Mononuclear cell (primary cell): ENCODE results near the gene SEPHS1. TPM values are rescaled to one million over a fixed set of nuclear protein-coding genes. Genes with fewer than 3 reads are reported as not detected.
"Not testable (repeated sequence)": the region's sequence is repeated elsewhere in the genome, so short reads cannot be mapped to it uniquely, and the experiment has no call there.

ENCODE experiments used
- H3K27me3 ChIP-seq: 2 replicates; pipeline ENCODE4 v1.6.0; 2011; ENCODE audit warnings: low read length, control low read depth; ENCODE audit not compliant: insufficient read depth
- H3K4me1 ChIP-seq: 2 replicates; pipeline ENCODE4 v1.5.1; 2011; ENCODE audit warnings: mild to moderate bottlenecking, low read length, control low read depth; ENCODE audit not compliant: insufficient read depth
- H3K4me3 ChIP-seq: 2 replicates; pipeline ENCODE4 v1.5.1; 2011; ENCODE audit warnings: mild to moderate bottlenecking, low read length, moderate library complexity
- H3K9me3 ChIP-seq: 2 replicates; pipeline ENCODE4 v1.5.1; 2011; ENCODE audit warnings: low read depth, mild to moderate bottlenecking, control low read depth, low read length
- total RNA-seq: library from RNA; depleted of rRNA; stranded (reverse); fragments of >200 nt; gene quantifications from one replicate; pipeline ENCODE4 v1.2.3, GENCODE V29; 2012

Gene SEPHS1
- total RNA-seq, 1 donor = 14.6 TPM

- H3K4me1 ChIP-seq = peaks cover 19% of the 10 kb centered on the region
- no peaks in the 10 kb centered on the region for H3K9me3 ChIP-seq
- no peak overlapping the region for H3K4me3 ChIP-seq
- H3K27me3 ChIP-seq = no peaks in the 10 kb centered on the region
These were observed 51.6 kb downstream of the SEPHS1 start for GRCh38 chr10:13296476-13296875.

- Histone ChIP-seq H3K9me3 (no peaks in the 10 kb centered on the region), H3K4me3 (no peak overlapping the region), H3K27me3 (no peaks in the 10 kb centered on the region)
These were observed 53.3 kb downstream of the SEPHS1 start for GRCh38 chr10:13294784-13295183.

GRCh38 chr10:13291821-13292773, 56.0 kb downstream of the SEPHS1 start:
- Histone ChIP-seq H3K9me3 (no peaks in the 10 kb centered on the region), H3K4me3 (no peak overlapping the region)

More at GRCh38 chr10:13294784-13295183, 53.3 kb downstream of the SEPHS1 start:
- peaks cover 8% of the 10 kb centered on the region for H3K4me1 ChIP-seq

GRCh38 chr10:13291061-13291460, 57.0 kb downstream of the SEPHS1 start:
- Histone ChIP-seq H3K4me1 (no peaks in the 10 kb centered on the region), H3K4me3 (no peak overlapping the region), H3K27me3 (no peaks in the 10 kb centered on the region), H3K9me3 (no peaks in the 10 kb centered on the region)

More at GRCh38 chr10:13291821-13292773, 56.0 kb downstream of the SEPHS1 start:
- H3K4me1 ChIP-seq = no peaks in the 10 kb centered on the region
- H3K27me3 ChIP-seq = no peaks in the 10 kb centered on the region

DNA sequence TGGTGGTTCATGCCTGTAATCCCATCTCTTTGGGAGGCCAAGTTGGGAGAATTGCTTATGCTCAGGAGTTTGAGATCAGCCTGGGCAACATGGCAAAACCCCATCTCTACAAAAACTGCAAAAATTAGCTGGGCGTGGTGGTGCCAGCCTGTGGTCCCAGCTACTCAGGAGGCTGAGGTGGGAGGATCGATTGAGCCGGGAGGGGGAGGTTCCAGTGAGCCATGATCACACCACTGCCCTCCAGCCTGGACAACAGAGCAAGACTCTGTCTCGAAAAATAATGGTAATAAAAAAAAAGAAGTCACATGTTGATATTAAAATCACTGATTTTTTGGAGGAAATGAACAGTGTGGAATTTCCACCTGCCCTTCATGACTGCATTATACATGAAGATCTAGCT, 64.0 kb downstream of the SEPHS1 start:
- Histone ChIP-seq H3K4me3 (no peak overlapping the region), H3K9me3 (no peaks in the 10 kb centered on the region), H3K27me3 (no peaks in the 10 kb centered on the region), H3K4me1 (no peaks in the 10 kb centered on the region)

GRCh38 chr10:13282348-13282747, 65.7 kb downstream of the SEPHS1 start:
- not testable (repeated sequence) for H3K4me3 ChIP-seq, H3K4me1 ChIP-seq, H3K9me3 ChIP-seq, H3K27me3 ChIP-seq

- H3K4me3 ChIP-seq = no peak overlapping the region
- H3K9me3 ChIP-seq = no peaks in the 10 kb centered on the region
- no peaks in the 10 kb centered on the region for H3K27me3 ChIP-seq
- no peaks in the 10 kb centered on the region for H3K4me1 ChIP-seq
These were observed 71.2 kb downstream of the SEPHS1 start for GRCh38 chr10:13276749-13277365.

DNA sequence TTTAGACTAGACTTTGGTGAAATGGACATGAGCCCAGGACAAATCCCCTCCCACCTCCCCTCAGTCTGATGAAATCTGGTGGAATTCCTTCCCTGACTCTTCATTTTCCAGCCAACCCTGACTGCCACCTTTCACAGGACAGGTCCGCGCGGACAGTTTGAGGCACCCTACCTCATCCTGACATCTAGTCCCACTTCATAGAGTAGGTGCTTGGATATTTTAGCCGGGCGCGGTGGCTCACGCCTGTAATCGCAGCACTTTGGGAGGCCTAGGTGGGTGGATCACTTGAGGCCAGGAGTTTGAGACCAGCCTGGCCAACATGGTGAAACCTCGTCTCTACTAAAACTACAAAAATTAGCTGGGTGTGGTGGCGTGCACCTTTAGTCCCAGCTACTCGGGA, 71.9 kb downstream of the SEPHS1 start:
- not testable (repeated sequence) for H3K4me1 ChIP-seq, H3K9me3 ChIP-seq, H3K4me3 ChIP-seq, H3K27me3 ChIP-seq

DNA sequence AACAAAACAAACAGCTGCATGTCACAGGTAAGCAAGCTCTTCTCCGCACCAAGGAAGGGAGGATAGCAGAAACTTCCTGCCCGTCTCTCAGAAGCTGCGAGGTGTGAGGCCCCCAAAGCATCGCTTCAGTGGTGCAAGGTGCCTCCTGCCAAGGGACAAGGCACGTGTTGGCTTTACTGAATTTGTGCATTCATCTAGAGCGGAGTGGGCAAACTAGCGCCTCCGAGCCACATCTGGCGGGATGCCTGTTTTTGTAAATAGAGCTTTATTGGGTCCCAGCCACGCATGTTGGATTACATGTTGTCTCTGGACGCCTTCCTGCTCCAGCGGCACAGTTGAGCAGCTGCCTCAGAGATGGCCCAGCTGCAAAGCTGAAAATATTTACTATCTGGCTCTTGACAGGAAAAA, 75.9 kb downstream of the SEPHS1 start:
- Histone ChIP-seq H3K4me1 (no peaks in the 10 kb centered on the region), H3K4me3 (no peak overlapping the region), H3K9me3 (no peaks in the 10 kb centered on the region), H3K27me3 (no peaks in the 10 kb centered on the region)

GRCh38 chr10:13271552-13272163, 76.4 kb downstream of the SEPHS1 start:
- no peaks in the 10 kb centered on the region for H3K27me3 ChIP-seq

DNA sequence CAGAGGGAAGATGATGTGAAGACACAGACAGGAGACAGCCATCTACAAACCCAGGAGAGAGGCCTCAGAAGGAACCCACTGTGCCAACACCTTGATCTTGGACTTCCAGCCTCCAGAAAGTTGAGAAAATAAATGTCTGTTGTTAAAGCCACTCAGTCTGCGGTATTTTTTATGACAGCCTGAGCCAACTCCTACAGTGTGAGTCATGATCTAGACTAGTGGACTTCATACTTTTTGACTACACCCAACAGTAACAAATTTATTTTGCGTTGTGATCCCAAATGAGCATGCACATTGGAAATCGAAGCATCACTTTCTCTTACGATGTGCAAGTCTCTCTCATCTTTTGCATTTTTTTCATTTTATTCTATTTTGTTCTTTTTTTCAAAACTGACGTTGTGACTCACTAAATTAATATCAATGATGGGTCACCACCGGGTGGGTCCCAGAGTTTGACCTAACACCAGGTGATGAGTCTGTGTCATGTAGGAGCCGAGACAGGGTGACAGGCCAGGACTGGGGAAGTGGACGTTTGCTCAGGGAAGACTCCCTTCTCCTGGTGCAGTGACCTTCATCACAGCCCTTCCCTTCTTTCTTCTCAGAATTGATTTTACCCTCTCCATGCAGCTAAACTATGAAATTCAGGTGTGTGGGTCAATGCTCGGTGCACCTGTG, 77.1 kb downstream of the SEPHS1 start:
- Histone ChIP-seq H3K4me1 (no peaks in the 10 kb centered on the region), H3K4me3 (no peak overlapping the region), H3K27me3 (no peaks in the 10 kb centered on the region)

More at GRCh38 chr10:13271552-13272163, 76.4 kb downstream of the SEPHS1 start:
- Histone ChIP-seq H3K9me3 (no peaks in the 10 kb centered on the region), H3K4me1 (no peaks in the 10 kb centered on the region), H3K4me3 (no peak overlapping the region)

DNA sequence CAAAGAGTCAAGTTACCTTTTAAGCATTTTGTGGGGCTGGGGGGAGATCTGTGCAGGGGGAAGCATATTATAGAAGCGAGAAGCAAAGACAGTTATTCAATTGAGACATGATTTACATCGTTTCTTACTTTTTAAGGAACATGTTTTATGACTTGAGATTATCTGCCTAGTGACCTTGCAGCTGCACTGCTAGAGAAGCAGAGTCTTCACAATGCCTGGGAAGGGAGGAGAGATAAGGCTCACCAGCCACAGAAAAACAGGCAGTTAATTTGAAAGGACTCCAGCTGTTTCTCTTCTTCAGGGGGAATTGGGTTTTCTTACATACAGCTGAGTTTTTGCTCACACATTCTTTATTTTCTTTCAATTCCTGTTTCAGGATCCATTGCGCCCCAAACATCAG, 79.3 kb downstream of the SEPHS1 start:
- no peaks in the 10 kb centered on the region for H3K9me3 ChIP-seq
- H3K4me3 ChIP-seq = no peak overlapping the region
- no peaks in the 10 kb centered on the region for H3K4me1 ChIP-seq
- H3K27me3 ChIP-seq = no peaks in the 10 kb centered on the region

More for the DNA sequence above, 77.1 kb downstream of the SEPHS1 start:
- no peaks in the 10 kb centered on the region for H3K9me3 ChIP-seq

DNA sequence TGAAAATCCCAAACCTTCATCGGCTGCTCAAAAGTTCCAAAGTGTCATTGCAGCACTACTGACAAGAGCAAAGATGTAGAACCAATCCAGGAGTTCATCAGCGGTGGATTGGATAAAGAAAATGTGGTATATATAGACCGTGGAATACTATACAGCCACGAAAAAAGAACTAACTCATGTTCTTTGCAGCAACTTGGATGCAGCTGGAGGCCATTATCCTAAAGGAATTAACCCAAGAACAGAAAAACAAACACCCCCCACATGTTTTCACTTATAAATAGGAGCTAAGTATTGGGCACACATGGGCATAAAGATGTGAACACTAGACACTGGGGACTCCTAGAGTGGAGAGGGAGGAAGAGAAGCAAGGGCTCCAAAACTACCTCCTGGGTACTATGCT, 79.8 kb downstream of the SEPHS1 start:
- no peak overlapping the region for H3K4me3 ChIP-seq
- no peaks in the 10 kb centered on the region for H3K27me3 ChIP-seq
- no peaks in the 10 kb centered on the region for H3K4me1 ChIP-seq
- H3K9me3 ChIP-seq = no peaks in the 10 kb centered on the region
